Spleen (tissue), 11 donors: ENCODE measurements around the gene P2RY2. TPM values are rescaled to one million over a fixed set of nuclear protein-coding genes. Genes with fewer than 3 reads are reported as not detected.

ENCODE experiments used
- DNase-seq: peaks from one replicate; pipeline ENCODE4 v3.0.0-alpha.2; 2020
- H3K27ac ChIP-seq, 8 donors: fragments of 200-600 bp; sonication (generic) in 7 of 8; 1 replicate in 4 of 8; 2 replicates in 4 of 8; pipeline versions ENCODE4 v1.5.0 to v1.8.0; 2016 to 2021; ENCODE audit warnings: inconsistent platforms in 4 of 8, mild to moderate bottlenecking in 4 of 8, moderate library complexity in 1 of 8
- H3K27me3 ChIP-seq, 7 donors: fragments of 200-600 bp; sonication (generic) in 6 of 7; replicated peaks in 1 of 7; 1 replicate in 4 of 7; 2 replicates in 3 of 7; pipeline versions ENCODE4 v1.5.0 to v1.8.0; 2016 to 2021; ENCODE audit warnings: inconsistent platforms in 3 of 7, mild to moderate bottlenecking in 1 of 7
- H3K36me3 ChIP-seq, 6 donors: fragments of 200-600 bp; sonication (generic) in 5 of 6; 1 replicate in 4 of 6; 2 replicates in 2 of 6; pipeline versions ENCODE4 v1.5.0 to v1.8.0; 2016 to 2021; ENCODE audit warnings: inconsistent platforms in 2 of 6
- H3K4me1 ChIP-seq, 6 donors: fragments of 200-600 bp; sonication (generic) in 5 of 6; 1 replicate in 3 of 6; 2 replicates in 3 of 6; pipeline versions ENCODE4 v1.5.0 to v1.8.0; 2016 to 2021; ENCODE audit warnings: inconsistent platforms in 3 of 6
- H3K4me3 ChIP-seq, 8 donors: fragments of 200-600 bp; sonication (generic) in 7 of 8; 1 replicate in 4 of 8; 2 replicates in 4 of 8; pipeline versions ENCODE4 v1.5.0 to v1.8.0; 2016 to 2021; ENCODE audit warnings: inconsistent platforms in 4 of 8, mild to moderate bottlenecking in 4 of 8, moderate library complexity in 2 of 8
- H3K9me3 ChIP-seq, 8 donors: fragments of 200-600 bp; sonication (generic) in 7 of 8; 1 replicate in 4 of 8; 2 replicates in 4 of 8; pipeline versions ENCODE4 v1.5.0 to v1.8.0; 2016 to 2021; ENCODE audit warnings: inconsistent platforms in 4 of 8
- POLR2A ChIP-seq, 3 donors: fragments of 450-650 bp; IDR thresholded peaks; one replicate each; pipeline ENCODE4 v1.5.1; 2017; ENCODE audit warnings: antibody characterized with exemption in 3 of 3, mild to moderate bottlenecking in 1 of 3
- POLR2AphosphoS5 ChIP-seq, 3 donors: sonication (generic); formaldehyde crosslinking; IDR thresholded peaks; one replicate each; pipeline ENCODE4 v1.5.1; 2017; ENCODE audit warnings: antibody characterized with exemption in 3 of 3
- WGBS, 5 donors: extraction: QIAGEN DNeasy Blood & Tissue Kit in 3 of 5; methylation state at CpG; one replicate each; pipeline versions ENCODE4 v1.1.5 to v1.1.7; 2013 to 2018; 5-methylcytosine and 5-hydroxymethylcytosine counted together
- intact Hi-C: fragments of 100-400 bp; cut with DNase I; formaldehyde crosslinking; loops from one replicate; pipeline ENCODE4 v1.15.0; 2023; ENCODE audit warnings: low total_unique reads
- polyA plus RNA-seq, 3 donors: library from polyadenylated mRNA; stranded (reverse); fragments of 200-250 nt; gene quantifications; one replicate each; pipeline ENCODE4 v1.2.1, GENCODE V29; 2013
- total RNA-seq, 7 donors: library from RNA; depleted of rRNA in 3 of 7; stranded (reverse); fragments of >200 nt in 3 of 7; fragmentation: NEBNext Ultra II Directional in 4 of 7; extraction: Animal tissue kit (Norgen Biotek cat#: 25700) in 4 of 7; gene quantifications; one replicate each; pipeline versions ENCODE4 v1.1.0 to v1.2.1, GENCODE V29; 2016 to 2021
- TF ChIP-seq, protein P1 (sequence below), 11 experiments: fragments of 200-600 bp in 7 of 11; fragments of 450-650 bp in 4 of 11; sonication (generic) in 4 of 11; IDR thresholded peaks in 8 of 11; conservative IDR thresholded peaks in 3 of 11; 1 replicate in 7 of 11; 2 replicates in 4 of 11; pipeline versions ENCODE4 v1.4.0 to v1.8.0; 2016 to 2021; ENCODE audit warnings: antibody characterized with exemption in 11 of 11, inconsistent platforms in 4 of 11, mild to moderate bottlenecking in 1 of 11
- donor health status: healthy with polysubstance abuse.
- donor health status: DM: no; HTN: no; CAD: no; lungs with moderate emphysema.
- donor health status: DM: no; HTN: no; CAD: no.
- donor health status: Bipolar disorder and iron deficiency.
- donor health status: healthy.
- donor health status: DM: no; HTN: no; CAD: no.
- donor health status: DM: yes; HTN: yes; CAD: no.

Gene P2RY2
- total and polyA plus RNA-seq, 10 donors, result 0.99 to 17.5 (median 10.7) TPM

DNA sequence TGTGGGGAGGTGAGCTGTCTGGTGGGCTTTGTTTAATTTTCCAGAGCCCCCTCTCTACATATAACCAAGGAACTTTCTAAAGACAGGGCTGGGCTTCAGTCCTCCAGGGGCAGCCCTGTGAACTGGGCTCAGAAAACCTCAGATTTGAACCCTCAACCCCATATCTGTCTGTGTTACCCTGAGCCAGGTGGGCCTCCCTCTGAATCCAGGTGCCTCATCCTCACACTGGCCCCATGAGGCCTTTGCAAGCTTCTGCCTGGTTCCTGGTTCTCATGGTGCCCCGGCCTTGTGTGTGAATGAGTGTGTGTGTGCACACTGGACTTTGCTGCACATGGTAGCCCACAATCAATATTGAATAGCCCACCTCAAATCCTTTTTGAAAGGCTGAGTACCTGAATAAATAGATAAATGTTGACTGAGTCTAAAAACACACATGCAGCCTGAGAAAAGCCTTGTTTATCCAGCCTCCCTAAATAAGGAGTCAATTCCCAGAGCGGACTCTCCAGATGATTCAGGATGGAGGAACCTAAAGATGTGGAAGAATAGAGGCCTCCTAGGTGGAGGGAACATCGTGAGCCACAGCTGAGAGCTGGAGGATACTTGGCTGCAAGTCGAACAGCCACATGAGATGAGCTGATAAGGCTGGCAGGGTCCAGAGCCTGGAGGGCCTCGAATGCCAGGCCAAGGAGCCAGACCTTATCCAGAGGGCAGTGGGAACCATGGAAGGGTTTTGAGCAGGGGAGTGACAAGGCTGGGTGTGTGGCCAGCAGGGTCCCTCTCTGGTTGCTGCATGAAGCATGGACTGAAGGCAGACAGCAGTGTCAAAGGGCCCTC is 28.1 kb upstream of the P2RY2 start:
- Histone ChIP-seq H3K4me3 (no peak overlapping the region), H3K27ac (peak overlapping the region in 7 of 8 donors; percentile 46 to 89 (median 80)), H3K27me3 (no peaks in the 10 kb centered on the region), H3K4me1 (peaks cover 11 to 77% (median 37%) of the 10 kb centered on the region in 6 donors), H3K9me3 (no peaks in the 10 kb centered on the region), H3K36me3 (no peaks in the 10 kb centered on the region)
- intact Hi-C loops, result loop anchor here (5.0 kb wide), 1 partner anchor 52 kb away; no protein-coding TSS in a partner anchor
- no peak for DNase-seq
- WGBS, 5 donors, result 62 to 84% (median 71%) methylated on average over 5 of the region's 5 CpGs
- TF ChIP-seq POLR2AphosphoS5 (IDR thresholded peaks at IDR 0.05), result no peak
- no peak for TF ChIP-seq POLR2A (IDR thresholded peaks at IDR 0.05)
- TF ChIP-seq, protein P1, sequence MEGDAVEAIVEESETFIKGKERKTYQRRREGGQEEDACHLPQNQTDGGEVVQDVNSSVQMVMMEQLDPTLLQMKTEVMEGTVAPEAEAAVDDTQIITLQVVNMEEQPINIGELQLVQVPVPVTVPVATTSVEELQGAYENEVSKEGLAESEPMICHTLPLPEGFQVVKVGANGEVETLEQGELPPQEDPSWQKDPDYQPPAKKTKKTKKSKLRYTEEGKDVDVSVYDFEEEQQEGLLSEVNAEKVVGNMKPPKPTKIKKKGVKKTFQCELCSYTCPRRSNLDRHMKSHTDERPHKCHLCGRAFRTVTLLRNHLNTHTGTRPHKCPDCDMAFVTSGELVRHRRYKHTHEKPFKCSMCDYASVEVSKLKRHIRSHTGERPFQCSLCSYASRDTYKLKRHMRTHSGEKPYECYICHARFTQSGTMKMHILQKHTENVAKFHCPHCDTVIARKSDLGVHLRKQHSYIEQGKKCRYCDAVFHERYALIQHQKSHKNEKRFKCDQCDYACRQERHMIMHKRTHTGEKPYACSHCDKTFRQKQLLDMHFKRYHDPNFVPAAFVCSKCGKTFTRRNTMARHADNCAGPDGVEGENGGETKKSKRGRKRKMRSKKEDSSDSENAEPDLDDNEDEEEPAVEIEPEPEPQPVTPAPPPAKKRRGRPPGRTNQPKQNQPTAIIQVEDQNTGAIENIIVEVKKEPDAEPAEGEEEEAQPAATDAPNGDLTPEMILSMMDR (IDR thresholded peaks at IDR 0.05 in 8 of 11, conservative IDR thresholded peaks at IDR 0.05 in 3 of 11), result no peak

- Histone ChIP-seq H3K27ac (peak overlapping the region in 2 of 8 donors; percentile 80 to 85), H3K36me3 (no peaks in the 10 kb centered on the region), H3K4me1 (peaks cover 8 to 71% (median 32%) of the 10 kb centered on the region in 6 donors), H3K9me3 (no peaks in the 10 kb centered on the region), H3K27me3 (no peaks in the 10 kb centered on the region), H3K4me3 (no peak overlapping the region)
- WGBS, 5 donors, result 90 to 96% (median 93%) methylated on average over 3 of the region's 3 CpGs
- intact Hi-C loops, result no loop called here
- no peak for DNase-seq
- TF ChIP-seq, protein P1 (IDR thresholded peaks at IDR 0.05 in 8 of 11, conservative IDR thresholded peaks at IDR 0.05 in 3 of 11), result no peak
Measured at GRCh38 chr11:73190557-73190885, 27.6 kb upstream of the P2RY2 start.

DNA sequence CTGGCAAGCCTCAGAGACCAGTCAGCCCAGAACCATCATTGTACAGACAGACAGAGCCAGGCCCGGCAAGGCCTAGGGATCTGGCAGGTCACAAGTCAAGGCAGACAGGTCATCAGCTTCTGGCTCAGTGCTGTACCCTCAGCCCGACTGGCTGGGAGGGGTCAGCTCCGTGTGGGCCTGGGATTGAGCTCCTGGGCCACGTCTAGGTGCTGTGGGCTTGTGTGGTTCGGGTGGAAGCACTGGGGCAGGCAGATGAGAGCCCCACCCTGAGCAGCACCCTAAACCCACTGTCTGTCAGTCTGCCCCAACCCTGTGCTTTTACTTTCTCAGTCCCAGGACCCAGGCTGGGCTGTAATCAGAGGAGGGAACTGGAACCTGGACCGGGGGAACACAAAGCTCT is 26.9 kb upstream of the P2RY2 start:
- H3K27me3 ChIP-seq, result no peaks in the 10 kb centered on the region
- H3K36me3 ChIP-seq, result no peaks in the 10 kb centered on the region
- intact Hi-C loops, result no loop called here
- no peaks in the 10 kb centered on the region for H3K9me3 ChIP-seq
- TF ChIP-seq, protein P1 (IDR thresholded peaks at IDR 0.05 in 8 of 11, conservative IDR thresholded peaks at IDR 0.05 in 3 of 11), result no peak
- TF ChIP-seq POLR2A (IDR thresholded peaks at IDR 0.05) (no peak), POLR2AphosphoS5 (IDR thresholded peaks at IDR 0.05) (no peak)
- DNase-seq, result no peak
- H3K4me1 ChIP-seq, result peaks cover 4 to 65% (median 25%) of the 10 kb centered on the region in 6 donors
- no peak overlapping the region for H3K4me3 ChIP-seq
- 79 to 92% (median 86%) methylated on average over 5 to 6 of the region's 6 CpGs for WGBS, 5 donors
- H3K27ac ChIP-seq, result peak overlapping the region in 1 of 8 donors; percentile 85

GRCh38 chr11:73192272-73192671 is 25.8 kb upstream of the P2RY2 start:
- Histone ChIP-seq H3K27ac (no peak overlapping the region), H3K36me3 (no peaks in the 10 kb centered on the region), H3K4me1 (peaks cover 0 to 53% (median 17%) of the 10 kb centered on the region in 6 donors), H3K27me3 (no peaks in the 10 kb centered on the region), H3K4me3 (no peak overlapping the region), H3K9me3 (no peaks in the 10 kb centered on the region)
- 80 to 100% (median 94%) methylated on average over 1 of the region's 1 CpG; no CpG with 5 or more reads in 1 of the 5 donors for WGBS, 5 donors
- DNase-seq, result no peak
- TF ChIP-seq POLR2A (IDR thresholded peaks at IDR 0.05) (no peak), POLR2AphosphoS5 (IDR thresholded peaks at IDR 0.05) (no peak)
- TF ChIP-seq, protein P1 (IDR thresholded peaks at IDR 0.05 in 8 of 11, conservative IDR thresholded peaks at IDR 0.05 in 3 of 11), result no peak
- intact Hi-C loops, result no loop called here
